MCF 10A (cell line): ENCODE results near the gene METTL1. TPM values are rescaled to one million over a fixed set of nuclear protein-coding genes. Genes with fewer than 3 reads are reported as not detected.
"Not testable (repeated sequence)": the region's sequence is repeated elsewhere in the genome, so short reads cannot be mapped to it uniquely, and the experiment has no call there.

Source experiments
- BruUV-seq: library from RNA; stranded (reverse); fragments of 400-500 nt; replicated peaks from 2 replicates; lab custom pipeline; 2021; lab: Mats Ljungman, UMichigan
- CTCF ChIA-PET: fragments of 300-600 bp; sonication (Branson Sonifier 250); formaldehyde crosslinking; extraction: SDS; loops from one replicate; lab custom pipeline; 2021; ENCODE audit warnings: antibody characterized with exemption, inconsistent platforms; lab: Yijun Ruan, JAX
- POLR2A ChIA-PET: fragments of 300-600, 350-650 bp; sonication (Branson Sonifier 250); formaldehyde crosslinking; extraction: SDS; loops from one replicate; lab custom pipeline; 2020; ENCODE audit warnings: antibody characterized with exemption, inconsistent platforms; lab: Yijun Ruan, JAX
- DNase-seq: peaks from one replicate; pipeline ENCODE4 v3.0.0-alpha.2; 2018; ENCODE audit not compliant: unreplicated experiment
- H3K27ac Mint-ChIP-seq: one replicate; pipeline ENCODE4 v1.8.0; 2022; ENCODE audit warnings: mild to moderate bottlenecking, low read depth, mixed read lengths; ENCODE audit not compliant: unreplicated experiment
- H3K27me3 Mint-ChIP-seq: one replicate; pipeline ENCODE4 v1.8.0; 2022; ENCODE audit warnings: mixed read lengths; ENCODE audit not compliant: insufficient read depth, unreplicated experiment
- H3K36me3 Mint-ChIP-seq: one replicate; pipeline ENCODE4 v1.8.0; 2022; ENCODE audit warnings: mild to moderate bottlenecking, moderate library complexity, mixed read lengths; ENCODE audit not compliant: insufficient read depth, unreplicated experiment
- H3K4me1 Mint-ChIP-seq: one replicate; pipeline ENCODE4 v1.8.0; 2022; ENCODE audit warnings: mixed read lengths; ENCODE audit not compliant: insufficient read depth, unreplicated experiment
- H3K4me3 Mint-ChIP-seq: one replicate; pipeline ENCODE4 v1.8.0; 2022; ENCODE audit warnings: mild to moderate bottlenecking, moderate library complexity, mixed read lengths; ENCODE audit not compliant: unreplicated experiment
- H3K9me3 Mint-ChIP-seq: one replicate; pipeline ENCODE4 v1.8.0; 2022; ENCODE audit warnings: mixed read lengths; ENCODE audit not compliant: unreplicated experiment
- intact Hi-C: fragments of 100-400 bp; cut with micrococcal nuclease; formaldehyde crosslinking; loops from 2 replicates; pipeline ENCODE4 v1.14.1; 2022
- total RNA-seq: library from RNA; stranded (reverse); gene quantifications from 2 replicates; pipeline ENCODE4 v1.2.3, GENCODE V29; 2022
- TF ChIP-seq, protein P1 (sequence below): fragments of 200-600 bp; IDR thresholded peaks from one replicate; pipeline ENCODE4 v1.8.0; 2022; ENCODE audit warnings: antibody characterized with exemption, mild to moderate bottlenecking; ENCODE audit not compliant: unreplicated experiment

Gene METTL1
- total RNA-seq, 1 experiment from 2014 or later = 40.6 TPM

DNA sequence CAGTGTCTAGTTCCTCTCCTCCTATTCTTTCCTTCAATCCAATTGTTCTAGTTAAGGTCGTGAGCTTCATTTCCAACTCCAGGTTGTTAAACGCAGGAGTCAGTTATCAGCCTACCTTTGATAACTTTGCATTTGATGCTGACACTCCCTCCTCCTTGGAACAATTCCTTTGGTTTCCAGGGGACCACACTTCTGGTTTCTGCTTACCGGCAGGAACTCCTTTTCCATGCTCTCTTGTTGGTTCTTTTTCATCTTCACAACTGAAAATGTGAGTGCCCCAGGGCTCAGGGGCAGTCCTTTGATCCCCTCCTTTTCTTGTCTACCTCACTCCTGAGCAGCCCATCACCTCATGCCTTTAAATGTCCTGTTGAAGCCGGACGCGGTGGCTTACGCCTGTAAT is 5.5 kb upstream of the METTL1 start:
- peaks cover 28% of the 10 kb centered on the region for H3K4me1 Mint-ChIP-seq
- H3K4me3 Mint-ChIP-seq = no peak overlapping the region
- H3K36me3 Mint-ChIP-seq = peaks cover 15% of the 10 kb centered on the region
- intact Hi-C loops = no loop called here
- no TSS peak for BruUV-seq
- POLR2A ChIA-PET = no interaction called here
- H3K9me3 Mint-ChIP-seq = no peaks in the 10 kb centered on the region
- DNase-seq = no peak
- no peak overlapping the region for H3K27ac Mint-ChIP-seq
- H3K27me3 Mint-ChIP-seq = no peaks in the 10 kb centered on the region
- CTCF ChIA-PET = no interaction called here
- TF ChIP-seq, protein P1, sequence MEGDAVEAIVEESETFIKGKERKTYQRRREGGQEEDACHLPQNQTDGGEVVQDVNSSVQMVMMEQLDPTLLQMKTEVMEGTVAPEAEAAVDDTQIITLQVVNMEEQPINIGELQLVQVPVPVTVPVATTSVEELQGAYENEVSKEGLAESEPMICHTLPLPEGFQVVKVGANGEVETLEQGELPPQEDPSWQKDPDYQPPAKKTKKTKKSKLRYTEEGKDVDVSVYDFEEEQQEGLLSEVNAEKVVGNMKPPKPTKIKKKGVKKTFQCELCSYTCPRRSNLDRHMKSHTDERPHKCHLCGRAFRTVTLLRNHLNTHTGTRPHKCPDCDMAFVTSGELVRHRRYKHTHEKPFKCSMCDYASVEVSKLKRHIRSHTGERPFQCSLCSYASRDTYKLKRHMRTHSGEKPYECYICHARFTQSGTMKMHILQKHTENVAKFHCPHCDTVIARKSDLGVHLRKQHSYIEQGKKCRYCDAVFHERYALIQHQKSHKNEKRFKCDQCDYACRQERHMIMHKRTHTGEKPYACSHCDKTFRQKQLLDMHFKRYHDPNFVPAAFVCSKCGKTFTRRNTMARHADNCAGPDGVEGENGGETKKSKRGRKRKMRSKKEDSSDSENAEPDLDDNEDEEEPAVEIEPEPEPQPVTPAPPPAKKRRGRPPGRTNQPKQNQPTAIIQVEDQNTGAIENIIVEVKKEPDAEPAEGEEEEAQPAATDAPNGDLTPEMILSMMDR = no peak

- Mint-ChIP-seq H3K9me3 (no peaks in the 10 kb centered on the region), H3K36me3 (peaks cover 12% of the 10 kb centered on the region), H3K4me1 (peaks cover 26% of the 10 kb centered on the region), H3K4me3 (no peak overlapping the region), H3K27me3 (no peaks in the 10 kb centered on the region), H3K27ac (no peak overlapping the region)
- ChIA-PET CTCF (interaction anchor here (0.6 to 0.9 kb wide), 2 partner anchors 16 to 193 kb away, joined by 5 read pairs; no protein-coding TSS in a partner anchor), POLR2A (interaction anchor here (0.7 kb wide), 1 partner anchor 69 kb away, joined by 3 read pairs; no protein-coding TSS in a partner anchor)
- no TSS peak for BruUV-seq
- TF ChIP-seq, protein P1 = no peak
- no peak for DNase-seq
- intact Hi-C loops = no loop called here
Measured at GRCh38 chr12:57776247-57776587, 4.3 kb upstream of the METTL1 start.

GRCh38 chr12:57775563-57776246 is 3.8 kb upstream of the METTL1 start:
- Mint-ChIP-seq H3K27me3 (no peaks in the 10 kb centered on the region), H3K4me3 (no peak overlapping the region), H3K27ac (no peak overlapping the region), H3K9me3 (no peaks in the 10 kb centered on the region), H3K36me3 (peaks cover 12% of the 10 kb centered on the region), H3K4me1 (peaks cover 29% of the 10 kb centered on the region)
- intact Hi-C loops = no loop called here
- DNase-seq = no peak
- no TSS peak for BruUV-seq
- ChIA-PET CTCF (interaction anchor here (0.6 to 1.8 kb wide), 4 partner anchors 13 to 43 kb away, joined by 3 to 5 read pairs (median 4); partner anchors contain the start of gene AVIL), POLR2A (interaction anchor here (0.5 to 1.1 kb wide), 3 partner anchors 19 to 455 kb away, joined by 3 read pairs; no protein-coding TSS in a partner anchor)
- TF ChIP-seq, protein P1 = peak; percentile 17

DNA sequence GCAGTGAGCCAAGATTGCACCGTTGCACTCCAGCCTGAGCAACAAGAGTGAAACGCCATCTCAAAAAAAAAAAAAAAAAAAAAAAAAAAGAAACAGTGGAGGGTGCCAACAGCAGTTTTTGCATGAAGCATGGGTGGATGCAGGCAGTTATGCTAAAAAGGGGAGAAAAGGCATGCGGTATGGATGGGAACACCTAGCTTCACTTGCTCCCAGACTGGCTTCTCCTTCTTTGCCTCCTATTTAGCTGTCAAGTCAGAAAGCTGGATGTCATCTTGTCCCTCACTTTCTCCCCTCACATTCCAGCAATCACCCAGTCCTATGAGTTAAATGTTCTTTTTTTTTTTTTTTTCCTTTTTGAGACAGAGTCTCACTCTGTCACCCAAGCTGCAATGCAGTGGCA is 3.1 kb upstream of the METTL1 start:
- CTCF ChIA-PET = interaction anchor here (0.6 to 1.8 kb wide), 5 partner anchors 10 to 44 kb away, joined by 3 to 5 read pairs (median 3); partner anchors contain the start of gene AVIL
- no peaks in the 10 kb centered on the region for H3K9me3 Mint-ChIP-seq
- no peaks in the 10 kb centered on the region for H3K27me3 Mint-ChIP-seq
- H3K36me3 Mint-ChIP-seq = peaks cover 12% of the 10 kb centered on the region
- peaks cover 36% of the 10 kb centered on the region for H3K4me1 Mint-ChIP-seq
- DNase-seq = no peak
- H3K27ac Mint-ChIP-seq = no peak overlapping the region
- H3K4me3 Mint-ChIP-seq = no peak overlapping the region
- intact Hi-C loops = no loop called here
- POLR2A ChIA-PET = interaction anchor here (0.6 to 3.4 kb wide), 6 partner anchors 7 to 184 kb away, joined by 3 to 39 read pairs (median 3); partner anchors contain the start of genes PIP4K2C and TSFM
- TF ChIP-seq, protein P1 = no peak
- no TSS peak for BruUV-seq

DNA sequence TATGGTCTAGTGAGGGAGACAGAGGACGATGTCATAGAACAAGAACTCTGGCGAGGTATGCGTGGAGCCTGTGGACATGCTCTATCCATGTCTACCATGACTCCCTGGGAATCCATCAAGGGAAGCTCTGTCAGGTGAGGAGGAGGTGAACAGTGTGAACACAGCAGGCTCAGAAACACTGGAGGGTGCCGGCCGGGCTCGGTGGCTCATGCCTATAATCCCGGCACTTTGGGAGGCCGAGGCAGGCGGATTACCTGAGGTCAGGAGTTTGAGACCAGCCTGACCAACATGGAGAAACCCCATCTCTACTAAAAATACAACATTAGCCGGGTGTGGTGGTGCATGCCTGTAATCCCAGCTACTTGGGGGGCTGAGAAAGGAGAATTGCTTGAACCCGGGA is 2.7 kb upstream of the METTL1 start:
- H3K27ac Mint-ChIP-seq, H3K4me3 Mint-ChIP-seq, H3K27me3 Mint-ChIP-seq, intact Hi-C loops, BruUV-seq, H3K9me3 Mint-ChIP-seq, DNase-seq: not testable (repeated sequence)
- Mint-ChIP-seq H3K36me3 (peaks cover 12% of the 10 kb centered on the region), H3K4me1 (peaks cover 37% of the 10 kb centered on the region)
- CTCF ChIA-PET = interaction anchor here (0.6 to 1.8 kb wide), 4 partner anchors 8 to 28 kb away, joined by 3 to 8 read pairs (median 4); partner anchors contain the start of gene TSFM
- POLR2A ChIA-PET = interaction anchor here (0.6 to 3.4 kb wide), 7 partner anchors 7 to 183 kb away, joined by 3 to 39 read pairs (median 3); partner anchors contain the start of genes PIP4K2C and TSFM
